PC-3 (cell line): ENCODE measurements around the gene CTNND2. TPM values are rescaled to one million over a fixed set of nuclear protein-coding genes. Genes with fewer than 3 reads are reported as not detected.

Experiments used
- ATAC-seq: fragments of 200-7000 bp; cut with Tn5 transposase; 2 replicates; pipeline ENCODE4 v1.9.1; 2020; ENCODE audit warnings: mild to moderate bottlenecking, moderate library complexity
- BruUV-seq: library from RNA; stranded (reverse); fragments of 400-500 nt; replicated peaks from 2 replicates; lab custom pipeline; 2021; lab: Mats Ljungman, UMichigan
- CTCF ChIA-PET: fragments of 300-600 bp; sonication (Branson Sonifier 250); formaldehyde crosslinking; loops from one replicate; lab custom pipeline; 2022; ENCODE audit warnings: antibody characterized with exemption; lab: Charles Lee
- POLR2A ChIA-PET: fragments of 300-600 bp; sonication (Branson Sonifier 250); formaldehyde crosslinking; loops from one replicate; lab custom pipeline; 2022; ENCODE audit warnings: antibody characterized with exemption; ENCODE audit not compliant: unreplicated experiment; lab: Charles Lee
- DNase-seq: peaks from one replicate; pipeline ENCODE4 v3.0.0-alpha.2; 2015
- H2AFZ ChIP-seq: fragments of 300-600 bp; sonication (generic); 2 replicates; pipeline ENCODE4 v1.6.0; 2016; ENCODE audit warnings: antibody characterized with exemption, low read length
- H3F3A ChIP-seq: fragments of 300-600 bp; sonication (generic); one replicate; pipeline ENCODE4 v1.6.0; 2017; ENCODE audit warnings: antibody characterized with exemption, low read length, control low read depth, mild to moderate bottlenecking; ENCODE audit not compliant: unreplicated experiment
- H3K27ac ChIP-seq: fragments of 300-600 bp; sonication (generic); 2 replicates; pipeline ENCODE4 v1.5.1; 2016; ENCODE audit warnings: mild to moderate bottlenecking, low read length
- H3K27me3 ChIP-seq: fragments of 300-600 bp; sonication (generic); 2 replicates; pipeline ENCODE4 v1.6.1; 2016; ENCODE audit warnings: low read length, mixed read lengths
- H3K36me3 ChIP-seq: fragments of 300-600 bp; sonication (generic); 2 replicates; pipeline ENCODE4 v1.6.1; 2016; ENCODE audit warnings: low read depth, mixed run types, low read length, mixed read lengths
- H3K4me1 ChIP-seq: fragments of 300-600 bp; sonication (generic); 2 replicates; pipeline ENCODE4 v1.5.1; 2016; ENCODE audit warnings: low read length; ENCODE audit not compliant: insufficient read depth
- H3K4me2 ChIP-seq: fragments of 300-600 bp; sonication (generic); 2 replicates; pipeline ENCODE4 v1.6.0; 2016; ENCODE audit warnings: low read length
- H3K4me3 ChIP-seq: fragments of 300-600 bp; sonication (generic); 2 replicates; pipeline ENCODE4 v1.5.1; 2016; ENCODE audit warnings: mild to moderate bottlenecking, low read length, mixed read lengths
- H3K79me2 ChIP-seq: fragments of 300-600 bp; sonication (generic); 2 replicates; pipeline ENCODE4 v1.6.1; 2017; ENCODE audit warnings: low read length, mixed read lengths
- H3K9ac ChIP-seq: fragments of 300-600 bp; sonication (generic); 2 replicates; pipeline ENCODE4 v1.6.0; 2016; ENCODE audit warnings: mild to moderate bottlenecking, low read length
- H3K9me2 ChIP-seq: fragments of 300-600 bp; sonication (generic); replicated peaks from 2 replicates; pipeline ENCODE4 v1.6.1; 2016; ENCODE audit warnings: mixed run types, low read length, mixed read lengths
- H3K9me3 ChIP-seq: fragments of 300-600 bp; sonication (generic); 2 replicates; pipeline ENCODE4 v1.6.1; 2016; ENCODE audit warnings: low read length, mixed read lengths
- H4K20me1 ChIP-seq: fragments of 300-600 bp; sonication (generic); 2 replicates; pipeline ENCODE4 v1.6.1; 2016; ENCODE audit warnings: low read length, mixed read lengths
- CTCF ChIP-seq: fragments of 300-600 bp; sonication (generic); conservative IDR thresholded peaks from 2 replicates; pipeline ENCODE4 v1.5.1; 2017; ENCODE audit warnings: antibody characterized with exemption, low read depth, mild to moderate bottlenecking, low read length
- EZH2 ChIP-seq: fragments of 300-600 bp; sonication (generic); IDR thresholded peaks from one replicate; pipeline ENCODE4 v1.6.1; 2017; ENCODE audit warnings: antibody characterized with exemption, mild to moderate bottlenecking, low read length; ENCODE audit not compliant: unreplicated experiment
- EZH2phosphoT487 ChIP-seq: fragments of 300-600 bp; sonication (generic); IDR thresholded peaks from 2 replicates; pipeline ENCODE4 v1.6.1; 2018; ENCODE audit warnings: mild to moderate bottlenecking, antibody characterized with exemption, low read length, borderline replicate concordance
- intact Hi-C: fragments of 100-400 bp; cut with micrococcal nuclease; formaldehyde crosslinking; loops from 2 replicates; pipeline ENCODE4 v1.9.0; 2023
- total RNA-seq: library from RNA; depleted of rRNA; stranded (reverse); fragments of >200 nt; gene quantifications from 2 replicates; pipeline ENCODE4 v1.2.3, GENCODE V29; 2014

Gene CTNND2
- total RNA-seq, 1 experiment from 2014 or later = 1.8 TPM

- DNase-seq (no peak), ATAC-seq (no peak)
- H2AFZ ChIP-seq = no peak overlapping the region
- no peaks in the 10 kb centered on the region for H3K9me2 ChIP-seq
- H3K9ac ChIP-seq = no peak overlapping the region
- no peak overlapping the region for H3K27ac ChIP-seq
- no peaks in the 10 kb centered on the region for H3K9me3 ChIP-seq
- CTCF ChIA-PET = no interaction called here
- TF ChIP-seq EZH2phosphoT487 = no peak
- no peak for TF ChIP-seq CTCF
- TF ChIP-seq EZH2 = no peak
- no TSS peak for BruUV-seq
- intact Hi-C loops = no loop called here
- no peaks in the 10 kb centered on the region for H3K79me2 ChIP-seq
- H3K4me3 ChIP-seq = no peak overlapping the region
- no peaks in the 10 kb centered on the region for H3K36me3 ChIP-seq
- no peaks in the 10 kb centered on the region for H3K4me1 ChIP-seq
- no peaks in the 10 kb centered on the region for H3F3A ChIP-seq
- POLR2A ChIA-PET = interaction anchor here (0.6 kb wide), 1 partner anchor 182 kb away, joined by 12 read pairs; no protein-coding TSS in a partner anchor
- no peak overlapping the region for H3K4me2 ChIP-seq
- peaks cover 59% of the 10 kb centered on the region; the same call in 1 of the 2 replicates for H3K27me3 ChIP-seq
- H4K20me1 ChIP-seq = no peaks in the 10 kb centered on the region
Observed at GRCh38 chr5:11449966-11450365, 454.3 kb downstream of the CTNND2 start.

- H2AFZ ChIP-seq = no peak overlapping the region
- no peak overlapping the region for H3K9ac ChIP-seq
- ChIA-PET CTCF (no interaction called here), POLR2A (no interaction called here)
- H3K79me2 ChIP-seq = no peaks in the 10 kb centered on the region
- no peaks in the 10 kb centered on the region for H3K4me1 ChIP-seq
- no peaks in the 10 kb centered on the region for H3K36me3 ChIP-seq
- intact Hi-C loops = no loop called here
- DNase-seq (no peak), ATAC-seq (no peak)
- no peaks in the 10 kb centered on the region for H3F3A ChIP-seq
- no peak overlapping the region for H3K4me2 ChIP-seq
- H4K20me1 ChIP-seq = no peaks in the 10 kb centered on the region
- TF ChIP-seq EZH2 (no peak), EZH2phosphoT487 (no peak), CTCF (no peak)
- no peak overlapping the region for H3K27ac ChIP-seq
- no peak overlapping the region for H3K4me3 ChIP-seq
- H3K27me3 ChIP-seq = peaks cover 62% of the 10 kb centered on the region
- H3K9me2 ChIP-seq = no peaks in the 10 kb centered on the region
- no TSS peak for BruUV-seq
- H3K9me3 ChIP-seq = no peaks in the 10 kb centered on the region
Observed at GRCh38 chr5:11449217-11449616, 455.0 kb downstream of the CTNND2 start.

- Histone ChIP-seq H3K4me1 (no peaks in the 10 kb centered on the region), H3F3A (no peaks in the 10 kb centered on the region), H3K4me2 (no peak overlapping the region), H3K9ac (no peak overlapping the region), H4K20me1 (no peaks in the 10 kb centered on the region), H3K9me2 (no peaks in the 10 kb centered on the region), H3K36me3 (no peaks in the 10 kb centered on the region), H3K27ac (no peak overlapping the region), H2AFZ (no peak overlapping the region), H3K27me3 (peaks cover 29% of the 10 kb centered on the region), H3K79me2 (no peaks in the 10 kb centered on the region), H3K9me3 (no peaks in the 10 kb centered on the region), H3K4me3 (no peak overlapping the region)
- POLR2A ChIA-PET = no interaction called here
- intact Hi-C loops = no loop called here
- no TSS peak for BruUV-seq
- CTCF ChIA-PET = no interaction called here
- DNase-seq (no peak), ATAC-seq (no peak)
- TF ChIP-seq EZH2phosphoT487 (no peak), EZH2 (no peak), CTCF (no peak)
Observed at GRCh38 chr5:11443831-11444230, 460.4 kb downstream of the CTNND2 start.
